Stimulated activated CD4-positive, alpha-beta T cell treated with anti-CD3 and anti-CD28 coated beads, Interleukin-4, amount 100 ng/mL, for 1 hour (primary cell): ENCODE measurements around the gene FEM1B.

Source experiments
- DNase-seq: peaks from one replicate; pipeline ENCODE4 v3.0.0-alpha.2; 2020

The FEM1B gene

GRCh38 chr15:68259883-68260282, 17.7 kb upstream of the FEM1B start:
- no peak for DNase-seq

DNA sequence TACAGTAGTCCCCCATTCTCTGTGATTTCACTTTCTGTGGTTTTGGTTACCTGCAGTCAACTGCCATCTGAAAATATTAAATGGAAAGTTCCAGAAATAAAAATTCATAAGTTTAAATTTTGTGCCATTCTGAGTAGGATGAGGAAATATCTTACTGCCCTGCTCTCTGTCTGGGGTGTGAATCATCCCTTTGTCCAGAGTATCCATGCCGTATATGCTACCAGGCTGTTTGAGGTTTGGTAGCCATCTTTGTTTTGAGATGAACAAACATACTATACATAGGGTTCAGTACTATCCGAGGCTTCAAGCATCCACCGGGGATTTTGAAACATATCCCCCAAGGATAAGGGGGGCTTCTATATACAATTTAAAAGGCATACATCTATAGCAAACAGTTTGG, 16.3 kb upstream of the FEM1B start:
- DNase-seq: no peak

GRCh38 chr15:68261980-68262379, 15.6 kb upstream of the FEM1B start:
- DNase-seq: no peak

DNA sequence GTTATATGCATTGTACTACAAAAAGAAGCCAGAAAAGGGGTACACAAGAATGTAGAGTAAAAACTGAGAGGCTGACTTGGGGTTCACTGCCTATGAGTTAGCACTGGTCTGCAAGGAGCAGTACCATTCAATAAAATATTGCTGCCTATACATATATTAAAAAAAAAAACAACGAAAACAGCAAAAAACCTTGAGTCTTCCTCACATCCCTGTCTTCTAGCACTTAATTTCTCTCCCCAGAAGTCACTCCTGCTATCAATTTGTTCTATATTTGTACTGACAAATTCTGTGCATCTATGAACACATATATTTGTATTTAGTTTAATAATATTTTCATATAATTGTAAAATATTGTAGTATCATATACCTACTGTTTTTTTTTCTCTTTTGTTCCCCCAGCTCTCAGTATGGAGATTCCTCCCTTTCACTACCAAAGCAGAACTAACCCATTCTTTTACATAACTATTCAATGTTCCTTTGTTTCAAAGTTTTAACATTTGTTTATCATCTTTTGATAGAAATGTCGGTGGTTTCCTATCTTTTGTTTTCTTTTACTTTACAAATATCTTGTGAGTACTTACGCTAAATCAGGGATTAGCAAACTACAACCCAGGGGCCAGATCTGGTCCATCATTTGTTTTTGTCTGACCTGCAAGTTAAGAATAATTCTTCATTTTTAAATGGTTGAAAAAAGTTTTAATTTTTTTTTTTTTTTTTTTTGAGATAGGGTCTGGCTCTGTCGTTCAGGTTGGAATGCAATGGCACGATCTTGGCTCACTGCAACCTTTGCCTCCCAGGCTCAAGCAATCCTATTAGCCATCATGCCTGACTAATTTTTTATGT, 14.8 kb upstream of the FEM1B start:
- DNase-seq: no peak

DNA sequence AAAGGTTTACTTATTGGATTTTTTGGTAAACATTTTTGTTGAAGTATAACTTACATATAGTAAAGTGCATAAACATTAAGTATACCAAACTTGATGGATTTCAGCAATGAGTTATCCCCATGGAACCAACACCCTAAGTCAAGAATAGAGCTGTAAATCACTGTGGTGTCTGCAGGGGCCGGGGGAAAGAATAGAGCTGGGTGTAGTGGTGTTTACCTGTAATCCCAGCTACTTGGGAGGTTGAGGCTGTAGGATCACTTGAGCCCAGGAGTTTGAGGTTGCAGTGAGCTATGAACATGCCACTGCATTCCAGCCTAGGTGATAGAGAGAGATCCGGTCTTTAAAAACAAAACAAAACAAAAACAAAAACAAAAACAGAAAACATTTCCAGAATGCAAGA, 13.3 kb upstream of the FEM1B start:
- DNase-seq: no peak

DNA sequence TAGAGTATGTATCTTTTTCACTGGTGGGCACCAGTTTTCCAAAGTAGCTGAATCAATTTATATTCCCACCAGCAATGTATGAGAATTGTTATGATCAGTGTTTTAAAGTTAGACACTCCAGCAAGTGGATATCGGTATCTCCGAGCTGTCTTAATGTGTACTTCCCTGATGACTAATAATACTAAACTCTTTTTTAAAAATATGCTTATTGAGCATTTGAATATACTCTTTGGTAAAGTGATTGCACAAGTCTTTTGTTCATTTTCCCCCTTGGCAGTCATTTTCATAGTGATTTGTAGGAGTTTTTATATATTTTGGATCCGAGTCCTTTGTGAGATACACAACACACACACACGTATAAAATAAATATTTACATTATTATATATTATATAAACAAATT, 12.5 kb upstream of the FEM1B start:
- DNase-seq: no peak

DNA sequence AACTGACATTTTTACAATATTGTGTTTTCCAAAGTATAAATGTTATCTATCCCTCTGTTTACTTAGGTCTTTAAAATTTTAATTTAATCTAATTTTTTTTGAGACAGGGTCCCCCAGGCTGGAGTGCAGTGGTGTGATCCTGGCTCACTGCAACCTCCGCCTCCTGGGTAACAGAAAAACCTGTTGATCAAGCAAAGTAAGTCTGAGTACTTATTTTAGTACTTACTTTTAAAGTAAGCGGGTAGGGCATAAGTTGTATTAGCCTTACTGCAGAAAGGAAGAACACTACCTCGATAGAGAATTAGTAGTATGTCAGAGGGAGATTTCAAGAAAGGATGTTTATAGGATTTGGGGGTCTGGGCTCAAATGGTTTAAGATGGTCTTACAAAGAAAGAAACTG, 11.9 kb upstream of the FEM1B start:
- no peak for DNase-seq

DNA sequence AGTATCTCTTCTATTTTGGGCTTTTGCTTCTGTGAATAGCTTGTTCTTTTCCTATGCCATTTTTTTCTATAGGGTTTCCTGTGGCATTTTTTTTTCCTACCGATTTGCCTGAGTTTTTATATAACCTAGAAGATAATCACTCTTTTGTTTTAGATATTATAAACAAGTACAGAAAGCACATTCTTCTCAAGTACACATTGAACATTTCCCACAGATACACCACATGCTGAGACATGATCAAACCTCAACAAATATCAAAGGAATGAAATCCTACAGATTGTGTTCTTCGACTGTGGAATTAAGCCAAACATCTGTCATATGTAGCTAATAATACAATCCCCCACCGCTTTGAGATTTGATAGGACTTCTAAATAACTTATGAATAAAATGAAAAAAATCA, 9.1 kb upstream of the FEM1B start:
- no peak for DNase-seq

DNA sequence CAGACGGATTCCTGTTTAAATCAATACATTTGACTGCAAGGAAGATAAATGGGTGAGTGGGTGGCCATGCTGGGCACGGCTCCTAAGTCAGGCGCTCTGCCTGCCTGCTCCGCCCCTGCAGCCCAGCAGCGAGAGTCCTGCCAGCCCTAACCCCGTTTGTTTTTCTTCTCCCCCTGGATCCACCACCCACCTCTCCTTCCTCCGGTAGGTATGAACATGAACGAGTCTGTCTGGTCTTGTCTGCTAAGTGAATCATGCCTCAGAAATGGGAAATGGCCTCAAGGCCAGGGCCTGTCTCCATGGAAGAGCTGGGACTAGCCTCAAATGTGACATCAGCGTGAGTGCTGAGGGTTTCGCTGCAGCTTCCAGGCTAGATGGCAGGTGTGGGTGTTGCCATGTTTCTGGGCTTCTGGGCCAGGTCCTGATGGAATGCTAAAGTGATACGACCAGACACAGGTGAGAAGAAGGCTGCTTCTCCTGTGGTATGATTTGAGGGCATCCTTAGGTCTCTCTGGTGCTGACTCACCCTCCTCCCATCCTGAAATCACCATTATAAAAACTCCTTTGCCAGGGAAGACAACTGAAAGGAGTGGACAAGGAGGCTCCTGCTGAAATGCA, 5.6 kb upstream of the FEM1B start:
- DNase-seq: no peak

- no peak for DNase-seq
These were observed 4.7 kb upstream of the FEM1B start for GRCh38 chr15:68272721-68273271.

DNA sequence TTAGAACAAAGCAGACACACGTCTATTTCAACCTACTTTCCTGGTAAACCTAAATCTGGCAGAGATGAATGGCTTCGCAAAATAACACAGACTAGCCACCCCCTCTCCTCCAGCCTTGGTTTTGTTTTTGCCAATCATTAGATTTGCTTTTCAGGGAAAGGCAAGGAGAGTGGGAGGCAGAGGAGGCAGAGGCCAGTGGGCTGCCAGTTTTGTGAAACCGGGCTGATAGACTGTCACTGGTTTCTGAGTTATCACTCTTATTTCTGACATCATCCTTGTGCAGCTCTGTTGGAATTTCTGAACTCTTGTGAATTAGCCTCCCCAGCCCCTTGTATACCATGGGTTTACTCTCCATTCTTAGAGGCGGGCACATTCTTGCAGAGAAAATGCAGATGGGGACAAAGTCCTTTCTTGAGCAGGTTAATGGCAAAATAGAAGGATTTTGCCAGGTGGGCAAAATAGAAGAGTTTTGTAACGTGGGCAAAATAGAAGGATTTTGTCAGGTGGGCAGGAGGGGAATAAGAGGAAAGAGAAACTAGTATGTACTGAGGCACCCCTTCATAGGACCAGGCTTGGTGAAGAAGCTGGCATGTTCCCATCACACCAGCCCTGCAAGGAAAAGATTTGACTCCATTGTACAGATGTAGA, 3.2 kb upstream of the FEM1B start:
- DNase-seq: no peak

DNA sequence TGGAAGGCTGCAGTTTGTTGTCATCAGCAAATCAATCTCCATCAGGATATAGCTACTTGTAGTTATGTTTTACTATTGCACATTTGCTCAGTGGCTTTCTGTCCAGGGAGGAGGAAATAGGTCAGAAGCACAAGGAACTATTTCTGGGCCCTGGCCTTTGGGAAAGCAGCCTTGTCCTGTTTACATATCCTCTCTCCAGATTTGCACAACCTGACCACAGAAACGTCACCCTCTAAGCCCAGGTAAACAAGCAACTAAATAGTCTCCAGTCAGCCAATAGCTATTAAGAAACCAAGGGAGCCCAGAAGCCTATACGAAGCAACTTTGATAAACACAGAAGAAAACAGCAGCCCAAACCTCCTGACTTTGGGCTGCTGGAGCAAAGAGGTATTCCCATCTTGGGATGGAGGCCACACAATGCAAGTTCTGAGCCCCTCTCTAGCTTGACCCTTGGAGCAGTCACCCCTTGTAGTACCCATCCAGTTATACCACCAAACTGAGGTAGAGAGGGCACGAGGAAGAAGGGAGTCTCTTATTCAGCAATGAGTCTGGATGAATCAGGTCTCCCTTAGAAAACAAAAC, 2.3 kb upstream of the FEM1B start:
- DNase-seq: no peak

DNA sequence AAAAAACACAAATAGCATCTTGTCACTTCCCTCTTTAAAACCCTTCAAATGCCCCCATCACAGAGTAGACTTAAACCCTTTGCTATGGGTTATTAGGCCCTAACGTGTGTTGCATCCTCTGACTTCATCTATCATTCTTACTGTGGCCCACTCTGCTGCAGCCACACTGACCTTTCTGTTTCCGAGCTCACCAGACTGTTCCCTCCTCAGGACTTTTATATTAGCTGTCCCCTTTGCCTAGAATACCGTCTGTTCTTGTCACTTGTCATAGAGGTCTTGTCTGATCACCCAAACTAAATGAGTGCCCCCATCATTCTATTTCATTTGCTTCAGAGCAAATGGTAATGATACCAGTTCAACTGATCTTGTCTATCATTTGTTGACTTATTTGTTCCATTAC, 877 bp upstream of the FEM1B start:
- no peak for DNase-seq

GRCh38 chr15:68277131-68277602, 378 bp upstream of the FEM1B start:
- no peak for DNase-seq

- DNase-seq: no peak
These were observed 725 bp downstream of the FEM1B start for GRCh38 chr15:68278345-68278594.

DNA sequence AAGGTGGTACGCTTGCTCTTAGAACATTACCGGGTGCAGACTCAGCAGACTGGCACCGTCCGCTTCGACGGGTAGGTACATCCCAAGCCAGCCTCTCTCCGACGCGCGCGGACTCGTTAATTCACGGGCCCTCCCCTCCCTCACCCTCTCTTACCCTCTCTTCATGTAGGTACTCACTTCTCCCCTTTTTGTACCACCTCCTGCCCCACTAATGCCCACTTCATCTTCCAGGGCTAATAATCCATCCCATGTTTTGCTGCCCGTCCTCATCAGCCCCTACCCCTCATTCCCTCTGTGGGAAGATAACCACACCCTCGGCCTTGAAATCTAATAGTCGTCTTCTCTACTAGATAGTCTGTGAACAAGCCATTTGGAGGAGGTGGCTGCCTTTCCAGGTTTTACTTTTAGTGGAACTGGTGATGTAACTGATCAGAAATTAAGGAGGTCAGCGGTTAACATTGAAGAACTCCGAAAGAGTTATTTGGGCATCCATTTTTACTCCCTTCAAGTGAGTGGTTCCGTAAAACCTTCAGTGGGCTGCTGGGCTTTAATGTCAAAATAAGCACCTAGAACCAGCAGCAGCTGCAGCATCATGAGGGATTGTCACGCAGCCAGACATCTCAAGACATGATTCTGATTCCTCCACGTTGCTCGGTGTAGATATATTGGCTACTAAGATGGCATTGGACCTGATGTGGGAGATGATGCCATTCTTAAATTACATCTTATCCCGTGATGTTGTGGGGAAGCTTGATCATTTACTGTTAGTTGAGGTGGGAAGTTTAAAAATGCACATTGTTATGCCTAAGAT, 1.3 kb downstream of the FEM1B start:
- DNase-seq: no peak

DNA sequence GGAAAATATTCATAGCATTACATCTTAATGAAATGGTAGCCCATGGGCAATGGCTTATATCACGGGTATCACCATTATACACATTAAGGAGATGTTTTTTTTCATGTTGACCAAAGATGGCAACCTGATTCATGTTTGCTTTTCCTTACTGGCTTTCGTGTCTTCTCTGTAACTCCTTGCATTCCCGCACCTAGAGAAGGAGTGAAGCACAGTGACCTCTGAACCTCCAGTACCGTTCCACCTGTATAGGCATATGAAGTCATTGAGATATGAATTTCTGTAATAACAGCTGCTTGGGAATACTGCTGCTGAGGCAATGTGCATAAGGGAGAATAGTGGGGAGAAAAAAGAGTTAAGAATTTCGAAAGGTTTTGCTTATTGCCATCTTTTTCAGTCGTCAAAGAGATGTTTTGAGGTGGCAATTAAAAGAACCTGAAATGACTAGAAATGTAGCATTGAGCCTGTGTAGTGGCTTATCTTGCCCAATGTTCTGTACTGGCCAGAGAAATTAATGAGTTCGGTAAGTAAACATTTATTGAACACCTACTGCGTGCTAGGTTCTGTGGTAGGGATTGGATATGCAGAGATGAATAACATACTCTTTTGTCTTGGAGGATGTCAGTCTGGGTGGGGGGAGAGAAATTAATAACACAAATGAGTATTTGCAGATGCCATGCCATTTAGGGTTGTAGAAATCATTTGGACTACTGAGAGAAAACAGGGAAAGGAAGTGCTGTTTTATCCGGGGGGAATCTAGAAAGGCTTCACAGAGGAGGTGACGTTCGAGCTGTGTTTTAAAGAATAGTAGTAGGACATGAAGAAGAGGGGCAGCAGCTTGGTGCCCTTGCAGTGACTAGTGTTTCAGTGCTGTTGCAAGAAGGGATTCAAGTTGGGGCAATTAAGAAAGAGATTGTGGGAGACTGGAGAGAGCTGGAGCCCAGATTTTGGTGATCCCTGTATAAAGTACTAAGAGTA, 2.5 kb downstream of the FEM1B start:
- no peak for DNase-seq

DNA sequence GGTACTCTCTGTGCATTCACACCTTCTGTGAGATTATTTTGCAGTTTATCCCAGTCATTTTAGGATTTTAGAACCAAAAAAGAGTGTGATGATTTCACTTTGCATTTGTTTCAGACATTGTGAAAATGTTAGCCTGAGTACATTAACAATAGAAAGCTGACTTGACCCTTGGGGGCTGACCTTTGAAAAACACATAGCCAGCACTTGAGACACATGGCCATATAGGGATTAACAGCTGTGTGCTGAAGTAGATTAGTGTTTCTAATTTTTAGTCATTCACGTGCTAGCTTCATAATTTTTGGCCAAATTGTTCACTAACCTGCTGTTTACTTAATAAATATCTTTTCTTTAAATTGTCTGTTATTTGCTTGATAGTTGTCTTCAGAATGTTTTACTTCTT, 3.5 kb downstream of the FEM1B start:
- DNase-seq: no peak

DNA sequence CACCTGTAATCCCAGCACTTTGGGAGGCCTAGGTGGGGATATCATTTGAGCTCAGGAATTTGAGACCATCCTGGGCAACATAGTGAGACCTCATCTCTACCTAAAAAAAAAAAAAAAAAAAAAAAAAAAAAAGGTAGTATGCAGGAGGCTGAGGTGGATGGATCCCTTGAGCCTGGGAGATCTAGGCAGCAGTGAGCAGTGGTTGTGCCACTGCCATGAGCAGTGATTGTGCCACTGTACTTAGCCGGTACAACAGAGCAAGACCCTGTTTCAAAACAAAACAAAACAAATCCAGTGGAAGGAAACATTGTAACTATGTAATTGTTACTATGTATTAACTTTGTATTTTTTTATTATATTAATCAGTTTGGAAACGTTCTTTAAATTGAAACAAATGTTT, 5.9 kb downstream of the FEM1B start:
- DNase-seq: no peak

DNA sequence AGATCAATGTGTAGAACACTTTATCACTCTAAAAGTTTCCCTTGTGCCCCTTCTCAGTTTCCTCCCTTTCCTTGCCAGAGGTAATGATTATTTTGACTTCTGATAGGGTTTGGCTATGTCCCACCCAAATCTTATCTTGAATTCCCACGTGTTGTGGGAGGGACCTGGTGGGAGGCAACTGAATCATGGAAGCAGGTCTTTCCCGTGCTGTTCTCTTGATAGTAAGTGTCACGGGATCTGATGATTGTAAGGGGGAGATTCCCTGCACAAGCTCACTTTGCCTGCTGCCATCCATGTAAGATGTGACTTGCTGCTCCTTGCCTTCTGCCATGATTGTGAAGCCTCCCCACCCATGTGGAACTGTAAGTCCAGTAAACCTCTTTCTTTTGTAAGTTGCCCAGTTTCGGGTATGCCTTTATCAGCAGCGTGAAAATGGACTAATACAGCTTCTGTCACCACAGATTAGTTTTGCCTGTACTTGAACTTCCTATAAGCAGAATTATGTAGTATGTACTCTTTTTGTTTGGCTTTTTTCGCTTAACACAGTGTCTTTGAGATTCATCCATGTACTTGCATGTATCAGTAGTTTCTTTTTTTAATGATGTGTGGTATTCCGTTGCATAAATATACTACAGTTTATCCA, 7.2 kb downstream of the FEM1B start:
- no peak for DNase-seq
